OCI-LY1 (cell line): ENCODE measurements around the gene ELAC2.

Experiments used
- EZH2 ChIP-seq: fragments of 200-600 bp; sonication (generic), shearing (Covaris generic); IDR thresholded peaks from 2 replicates; pipeline ENCODE4 v1.8.0; 2017; ENCODE audit warnings: borderline replicate concordance, mixed run types, mild to moderate bottlenecking, antibody characterized with exemption, low read length, moderate library complexity, mixed read lengths
- TF ChIP-seq, protein P1 (sequence below): fragments of 200-600 bp; sonication (generic), shearing (Covaris generic); IDR thresholded peaks from 2 replicates; pipeline ENCODE4 v1.5.1; 2017; ENCODE audit warnings: mild to moderate bottlenecking, antibody characterized with exemption, low read length, moderate library complexity, mixed read lengths

GRCh38 chr17:12995106-12995895 lies 22.5 kb downstream of the ELAC2 start:
- TF ChIP-seq, protein P1, sequence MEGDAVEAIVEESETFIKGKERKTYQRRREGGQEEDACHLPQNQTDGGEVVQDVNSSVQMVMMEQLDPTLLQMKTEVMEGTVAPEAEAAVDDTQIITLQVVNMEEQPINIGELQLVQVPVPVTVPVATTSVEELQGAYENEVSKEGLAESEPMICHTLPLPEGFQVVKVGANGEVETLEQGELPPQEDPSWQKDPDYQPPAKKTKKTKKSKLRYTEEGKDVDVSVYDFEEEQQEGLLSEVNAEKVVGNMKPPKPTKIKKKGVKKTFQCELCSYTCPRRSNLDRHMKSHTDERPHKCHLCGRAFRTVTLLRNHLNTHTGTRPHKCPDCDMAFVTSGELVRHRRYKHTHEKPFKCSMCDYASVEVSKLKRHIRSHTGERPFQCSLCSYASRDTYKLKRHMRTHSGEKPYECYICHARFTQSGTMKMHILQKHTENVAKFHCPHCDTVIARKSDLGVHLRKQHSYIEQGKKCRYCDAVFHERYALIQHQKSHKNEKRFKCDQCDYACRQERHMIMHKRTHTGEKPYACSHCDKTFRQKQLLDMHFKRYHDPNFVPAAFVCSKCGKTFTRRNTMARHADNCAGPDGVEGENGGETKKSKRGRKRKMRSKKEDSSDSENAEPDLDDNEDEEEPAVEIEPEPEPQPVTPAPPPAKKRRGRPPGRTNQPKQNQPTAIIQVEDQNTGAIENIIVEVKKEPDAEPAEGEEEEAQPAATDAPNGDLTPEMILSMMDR, result no peak
- TF ChIP-seq EZH2, result no peak
